K562 (cell line): ENCODE measurements around the gene TMEFF1. TPM values are rescaled to one million over a fixed set of nuclear protein-coding genes. Genes with fewer than 3 reads are reported as not detected.

Experiments used
- ATAC-seq: fragments of 200-7000 bp; cut with Tn5 transposase; 3 replicates; pipeline ENCODE4 v1.9.1; 2020; ENCODE audit warnings: moderate library complexity
- BruUV-seq: library from RNA; stranded (reverse); fragments of 400-500 nt; replicated peaks from 2 replicates; lab custom pipeline; 2021; lab: Mats Ljungman, UMichigan
- CTCF ChIA-PET: fragments of 300-600 bp; formaldehyde crosslinking; extraction: SDS; loops from one replicate; lab custom pipeline; 2021; ENCODE audit warnings: low intra/inter-chr PET ratio; lab: Yijun Ruan, JAX
- POLR2A ChIA-PET: fragments of 300-600, 350-650 bp; sonication (Branson Sonifier 250); formaldehyde crosslinking; extraction: SDS; loops from one replicate; lab custom pipeline; 2021; ENCODE audit warnings: antibody characterized with exemption, inconsistent platforms; lab: Yijun Ruan, JAX
- DNase-seq, 4 experiments: peaks; one replicate each; pipeline versions ENCODE4 v3.0.0 to v3.0.0-alpha.2; 2011 to 2018; ENCODE audit warnings: low spot score in 3 of 4, mixed read lengths in 3 of 4; ENCODE audit errors: extremely low read depth in 1 of 4
- FAIRE-seq: peaks from 2 replicates; lab custom pipeline; 2011; peaks lifted over from hg19 to GRCh38; lab: Jason Lieb, UNC
- H2AFZ ChIP-seq: 2 replicates; pipeline ENCODE4 v1.6.0; 2011; ENCODE audit warnings: low read depth, low read length, control low read depth, inconsistent platforms
- H3K27ac ChIP-seq: fragments of 200-600 bp; 3 replicates; pipeline ENCODE4 v1.8.0; 2011; ENCODE audit warnings: low read depth, mild to moderate bottlenecking, control low read depth, inconsistent platforms, low read length, moderate library complexity, mixed read lengths; ENCODE audit errors: extremely low read depth
- H3K27me3 ChIP-seq, 2 experiments: fragments of 300-600 bp in 1 of 2; 2 replicates in 1 of 2; 3 replicates in 1 of 2; pipeline versions ENCODE4 v1.6.0 to v1.8.0; 2011; ENCODE audit warnings: inconsistent platforms in 2 of 2, low read length in 2 of 2, mild to moderate bottlenecking in 1 of 2, mixed read lengths in 1 of 2, moderate library complexity in 1 of 2; ENCODE audit not compliant: control insufficient read depth in 2 of 2, insufficient read depth in 2 of 2
- H3K36me3 ChIP-seq: fragments of 300-600 bp; 3 replicates; pipeline ENCODE4 v1.8.0; 2011; ENCODE audit warnings: mild to moderate bottlenecking, low read length, inconsistent platforms; ENCODE audit not compliant: control insufficient read depth, insufficient read depth
- H3K4me1 ChIP-seq, 2 experiments: fragments of 200-600 bp in 1 of 2; replicated peaks in 1 of 2; 2 replicates in 1 of 2; 3 replicates in 1 of 2; pipeline versions ENCODE4 v1.5.1 to v1.8.0; 2011; ENCODE audit warnings: inconsistent platforms in 2 of 2, low read length in 2 of 2, mild to moderate bottlenecking in 1 of 2, mixed read lengths in 1 of 2, moderate library complexity in 1 of 2; ENCODE audit not compliant: control insufficient read depth in 2 of 2, insufficient read depth in 2 of 2
- H3K4me2 ChIP-seq: 2 replicates; pipeline ENCODE4 v1.6.1; 2011; ENCODE audit warnings: low read length, control low read depth, inconsistent platforms, mixed read lengths; ENCODE audit not compliant: insufficient read depth
- H3K4me3 ChIP-seq: fragments of 200-600 bp; sonication (generic), shearing (Covaris generic); 2 replicates; pipeline ENCODE4 v1.5.1; 2016; ENCODE audit warnings: control low read depth, inconsistent platforms
- H3K79me2 ChIP-seq: fragments of 200-600 bp; 3 replicates; pipeline ENCODE4 v1.8.0; 2011; ENCODE audit warnings: low read length, inconsistent platforms; ENCODE audit not compliant: control insufficient read depth, insufficient read depth
- H3K9ac ChIP-seq, 2 experiments: 2 replicates each; pipeline versions ENCODE4 v1.6.0 to v1.6.1; 2011; ENCODE audit warnings: low read depth in 2 of 2, low read length in 2 of 2, control low read depth in 1 of 2, inconsistent platforms in 1 of 2, mild to moderate bottlenecking in 1 of 2, mixed read lengths in 1 of 2; ENCODE audit not compliant: insufficient read depth in 1 of 2
- H3K9me1 ChIP-seq: one replicate; pipeline ENCODE4 v1.6.0; 2011; ENCODE audit warnings: inconsistent platforms, mild to moderate bottlenecking, low read length, moderate library complexity; ENCODE audit not compliant: control insufficient read depth, insufficient read depth
- H3K9me3 ChIP-seq: replicated peaks from 2 replicates; pipeline ENCODE4 v1.5.1; 2011; ENCODE audit warnings: low read depth, low read length, inconsistent platforms; ENCODE audit not compliant: control insufficient read depth, insufficient read depth
- H4K20me1 ChIP-seq: replicated peaks from 2 replicates; pipeline ENCODE4 v1.6.1; 2011; ENCODE audit warnings: low read length, inconsistent platforms, mixed read lengths; ENCODE audit not compliant: control insufficient read depth, insufficient read depth
- ATF4 ChIP-seq: fragments of 450-650 bp; formaldehyde crosslinking; IDR thresholded peaks from 2 replicates; pipeline ENCODE4 v1.4.0; 2022; ENCODE audit warnings: mild to moderate bottlenecking, moderate library complexity
- DDX20 ChIP-seq: fragments of 450-650 bp; IDR thresholded peaks from 2 replicates; pipeline ENCODE4 v1.6.1; 2016; ENCODE audit warnings: missing genetic modification characterization, low read depth, mild to moderate bottlenecking, missing compliant biosample characterization, moderate library complexity
- E2F8 ChIP-seq: fragments of 450-650 bp; IDR thresholded peaks from 2 replicates; pipeline ENCODE4 v1.7.1; 2018; ENCODE audit warnings: mild to moderate bottlenecking, low read depth; ENCODE audit not compliant: partially characterized antibody
- EP400 ChIP-seq: fragments of 450-650 bp; IDR thresholded peaks from 2 replicates; pipeline ENCODE4 v1.6.1; 2017; ENCODE audit warnings: antibody characterized with exemption, mild to moderate bottlenecking, moderate library complexity
- ETS2 ChIP-seq: IDR thresholded peaks from 2 replicates; pipeline ENCODE4 v1.6.1; 2016; ENCODE audit warnings: borderline replicate concordance, missing genetic modification characterization, mild to moderate bottlenecking, moderate library complexity, missing compliant biosample characterization; ENCODE audit not compliant: poor library complexity, severe bottlenecking
- GTF2E2 ChIP-seq: fragments of 200-800 bp; sonication (Bioruptor generic); IDR thresholded peaks from 2 replicates; pipeline ENCODE4 v1.6.1; 2016; ENCODE audit warnings: missing genetic modification characterization, missing compliant biosample characterization
- NFATC3 ChIP-seq: fragments of 450-650 bp; IDR thresholded peaks from 2 replicates; pipeline ENCODE4 v1.6.1; 2017; ENCODE audit warnings: mild to moderate bottlenecking
- RAD21 ChIP-seq, 2 experiments: fragments of 250-450 bp in 1 of 2; fragments of 450-650 bp in 1 of 2; sonication (Bioruptor Pico) in 1 of 2; formaldehyde crosslinking in 1 of 2; IDR thresholded peaks in 1 of 2; conservative IDR thresholded peaks in 1 of 2; 2 replicates each; pipeline versions ENCODE4 v1.4.0 to v1.8.0; 2020 to 2022; ENCODE audit warnings: mild to moderate bottlenecking in 2 of 2, moderate library complexity in 1 of 2
- RHOXF2B ChIP-seq: fragments of 250-450 bp; sonication (Bioruptor Pico); conservative IDR thresholded peaks from 2 replicates; pipeline ENCODE4 v1.5.1; 2021
- SOX6 ChIP-seq: fragments of 450-650 bp; IDR thresholded peaks from 2 replicates; pipeline ENCODE4 v1.6.1; 2014; ENCODE audit warnings: mild to moderate bottlenecking
- TAF7 ChIP-seq: fragments of 450-650 bp; IDR thresholded peaks from 2 replicates; pipeline ENCODE4 v1.6.1; 2016; ENCODE audit warnings: missing genetic modification characterization, missing compliant biosample characterization
- TOE1 ChIP-seq, 2 experiments: fragments of 450-650 bp in 1 of 2; sonication (generic) in 1 of 2; formaldehyde crosslinking in 1 of 2; IDR thresholded peaks; 2 replicates each; pipeline versions ENCODE4 v1.7.1 to v1.8.0; 2016 to 2022; ENCODE audit warnings: borderline replicate concordance in 2 of 2, mild to moderate bottlenecking in 2 of 2, antibody characterized with exemption in 1 of 2, inconsistent platforms in 1 of 2, low read depth in 1 of 2, missing genetic modification reagents in 1 of 2, moderate library complexity in 1 of 2
- ZBTB1 ChIP-seq: sonication (generic); formaldehyde crosslinking; IDR thresholded peaks from 2 replicates; pipeline ENCODE4 v1.8.1; 2023; ENCODE audit warnings: missing genetic modification reagents, low read depth, mild to moderate bottlenecking, borderline replicate concordance
- ZBTB2 ChIP-seq: fragments of 450-650 bp; IDR thresholded peaks from 2 replicates; pipeline ENCODE4 v1.6.1; 2016; ENCODE audit warnings: antibody characterized with exemption
- ZNF589 ChIP-seq: fragments of 200-800 bp; sonication (Bioruptor generic); IDR thresholded peaks from 2 replicates; pipeline ENCODE4 v1.6.1; 2016; ENCODE audit warnings: low read depth, missing genetic modification characterization, missing compliant biosample characterization
- WGBS: fragments of 100-300 bp; shearing (Covaris generic); methylation state at CpG from one replicate; pipeline ENCODE4 v1.1.6; 2016; ENCODE audit warnings: low coverage, mixed read lengths; ENCODE audit not compliant: insufficient coverage; ENCODE audit errors: missing lambda C conversion rate; 5-methylcytosine and 5-hydroxymethylcytosine counted together
- in situ Hi-C: fragments of 300-500 bp; cut with MboI; formaldehyde crosslinking; loops from 4 replicates; pipeline ENCODE4 v1.15.0; 2018; ENCODE audit warnings: inconsistent platforms, mixed read lengths
- intact Hi-C: fragments of 100-400 bp; cut with micrococcal nuclease; formaldehyde crosslinking; loops from 2 replicates; pipeline ENCODE4 v1.14.2; 2022
- polyA plus RNA-seq, 8 experiments: library from polyadenylated mRNA; depleted of rRNA in 4 of 8; stranded (reverse) in 5 of 8; unstranded in 3 of 8; fragments of >200 nt; fragmentation: Nextera tagmentation in 2 of 8; fragmentation: Illumina TruSeq in 1 of 8; extraction: Ambion mirVana in 2 of 8; extraction: Trizol in 1 of 8; gene quantifications; 2 replicates each; pipeline versions ENCODE4 v1.2.1 to v1.2.3, GENCODE V29; 2011 to 2014; ENCODE audit warnings: inconsistent platforms in 1 of 8, missing spikeins in 1 of 8
- total RNA-seq, 7 experiments: library from RNA; depleted of rRNA in 6 of 7; stranded (reverse); fragments of >200 nt in 6 of 7; fragmentation: Illumina TruSeq in 2 of 7; extraction: Trizol in 2 of 7; gene quantifications; 2 replicates each; pipeline versions ENCODE4 v1.2.1 to v1.2.3, GENCODE V29; 2011 to 2021; ENCODE audit warnings: low replicate concordance in 1 of 7

The TMEFF1 gene
- total and polyA plus RNA-seq, 9 of the 15 experiments (the other 6 are each of a cell fraction or from before 2014, with no cell fraction given), result 0.07 to 1.1 (median 0.28) TPM; not detected in 2

GRCh38 chr9:100591639-100592412, 118.9 kb downstream of the TMEFF1 start:
- H2AFZ ChIP-seq, result no peak overlapping the region
- ChIA-PET POLR2A (no interaction called here), CTCF (no interaction called here)
- WGBS, result 3% methylated on average over 5 of the region's 5 CpGs
- H4K20me1 ChIP-seq, result no peaks in the 10 kb centered on the region
- in situ Hi-C loops (loop anchor here (25.0 kb wide), 2 partner anchors 255 to 555 kb away; no protein-coding TSS in a partner anchor), intact Hi-C loops (loop anchor here (10.0 kb wide), 2 partner anchors 307 to 1327 kb away; no protein-coding TSS in a partner anchor)
- H3K79me2 ChIP-seq, result no peaks in the 10 kb centered on the region
- H3K9me1 ChIP-seq, result no peaks in the 10 kb centered on the region
- no peaks in the 10 kb centered on the region for H3K4me1 ChIP-seq
- peaks cover 0 to 15% of the 10 kb centered on the region in 2 experiments; a peak in 2 of 5 replicates for H3K27me3 ChIP-seq
- no peak overlapping the region for H3K4me3 ChIP-seq
- no peak for DNase-seq
- no peak overlapping the region for H3K4me2 ChIP-seq
- ATAC-seq, result no peak
- no peak for FAIRE-seq
- H3K9me3 ChIP-seq, result no peaks in the 10 kb centered on the region
- H3K36me3 ChIP-seq, result no peaks in the 10 kb centered on the region
- H3K27ac ChIP-seq, result no peak overlapping the region
- no peak overlapping the region for H3K9ac ChIP-seq
- no TSS peak for BruUV-seq
- TF ChIP-seq E2F8 (no peak), ZBTB2 (no peak), ATF4 (CRISPR knock-in tag) (no peak), SOX6 (no peak), TAF7 (tag) (no peak), NFATC3 (no peak), ZBTB1 (CRISPR knock-in tag) (no peak), GTF2E2 (tag) (no peak), ZNF589 (CRISPR knock-in tag) (no peak), RAD21 (CRISPR knock-in tag; conservative IDR thresholded peaks at IDR 0.05 in 1 of 2, IDR thresholded peaks at IDR 0.05 in 1 of 2) (no peak), DDX20 (no peak), TOE1 (IDR thresholded peaks at IDR 0.05; ENCODE audit: borderline replicate concordance) (no peak), TOE1 (CRISPR knock-in tag; IDR thresholded peaks at IDR 0.05; ENCODE audit: borderline replicate concordance, low read depth) (no peak), RHOXF2B (CRISPR knock-in tag) (no peak), EP400 (no peak), ETS2 (no peak)
